ENCODE results near the gene EML1.

- no peak for TF ChIP-seq NR2C2 (CRISPR knock-in tag; IDR thresholded peaks at IDR 0.05)
- TF ChIP-seq ARID4B (CRISPR knock-in tag; IDR thresholded peaks at IDR 0.05; ENCODE audit: borderline replicate concordance): no peak
- no peak for TF ChIP-seq CTCF (IDR thresholded peaks at IDR 0.05)
- no peak for TF ChIP-seq GABPB1 (CRISPR knock-in tag; IDR thresholded peaks at IDR 0.05)
- no peak for TF ChIP-seq ATF2 (CRISPR knock-in tag; IDR thresholded peaks at IDR 0.05; ENCODE audit: borderline replicate concordance, low read depth)
- TF ChIP-seq ATF3 (CRISPR knock-in tag; conservative IDR thresholded peaks at IDR 0.05): no peak
- no peak for TF ChIP-seq ZBTB43 (CRISPR knock-in tag; IDR thresholded peaks at IDR 0.05)
- TF ChIP-seq TP53 (CRISPR knock-in tag; IDR thresholded peaks at IDR 0.05): no peak
- TF ChIP-seq FOXP4 (CRISPR knock-in tag; IDR thresholded peaks at IDR 0.05): no peak
- no peak for TF ChIP-seq CBFB (CRISPR knock-in tag; IDR thresholded peaks at IDR 0.05; ENCODE audit: low read depth)
- no peak for TF ChIP-seq NR1H2 (CRISPR knock-in tag; IDR thresholded peaks at IDR 0.05)
- no peak for TF ChIP-seq FOXK1 (CRISPR knock-in tag; IDR thresholded peaks at IDR 0.05)
- TF ChIP-seq MYBL2 (CRISPR knock-in tag; IDR thresholded peaks at IDR 0.05): no peak
- TF ChIP-seq USF1 (CRISPR knock-in tag; IDR thresholded peaks at IDR 0.05): no peak
Measured at GRCh38 chr14:99937475-99938244, 144.4 kb downstream of the EML1 start.

All from WTC11 (cell line).